WTC11 (cell line): ENCODE data around the gene ITPKC. TPM values are rescaled to one million over a fixed set of nuclear protein-coding genes. Genes with fewer than 3 reads are reported as not detected.
A peak's percentile ranks its signal among the peaks of the same experiment; 100 is the strongest.

Experiments used
- ATAC-seq: fragments of 200-7000 bp; cut with Tn5 transposase; 2 replicates; pipeline ENCODE4 v1.10.0; 2021; ENCODE audit warnings: mild to moderate bottlenecking, moderate library complexity
- CTCF ChIA-PET: fragments of 300-600 bp; sonication (Branson Sonifier 250); formaldehyde crosslinking; loops from one replicate; lab custom pipeline; 2021; ENCODE audit warnings: antibody characterized with exemption; lab: Charles Lee
- POLR2A ChIA-PET: fragments of 350-600 bp; sonication (Branson Sonifier 250); formaldehyde crosslinking; loops from one replicate; lab custom pipeline; 2021; ENCODE audit warnings: antibody characterized with exemption; lab: Charles Lee
- DNase-seq: peaks from one replicate; pipeline ENCODE4 v3.0.0; 2021; ENCODE audit warnings: low spot score
- H3K27ac Mint-ChIP-seq: 2 replicates; pipeline ENCODE4 v1.8.0; 2021; ENCODE audit warnings: mixed read lengths
- H3K27me3 Mint-ChIP-seq: 2 replicates; pipeline ENCODE4 v1.8.0; 2021; ENCODE audit warnings: low read depth, mild to moderate bottlenecking, moderate library complexity, mixed read lengths
- H3K36me3 Mint-ChIP-seq: 2 replicates; pipeline ENCODE4 v1.8.0; 2021; ENCODE audit warnings: mixed read lengths
- H3K4me1 Mint-ChIP-seq: 2 replicates; pipeline ENCODE4 v1.8.0; 2022; ENCODE audit warnings: mixed read lengths
- H3K4me3 Mint-ChIP-seq: 2 replicates; pipeline ENCODE4 v1.8.0; 2021; ENCODE audit warnings: mild to moderate bottlenecking, moderate library complexity, mixed read lengths
- H3K9me3 Mint-ChIP-seq: 2 replicates; pipeline ENCODE4 v1.8.0; 2021; ENCODE audit warnings: mixed read lengths
- CREM ChIP-seq: sonication (generic); formaldehyde crosslinking; IDR thresholded peaks from 2 replicates; pipeline ENCODE4 v1.8.1; 2022; ENCODE audit warnings: mild to moderate bottlenecking, missing genetic modification reagents, moderate library complexity
- ESRRA ChIP-seq: sonication (generic); formaldehyde crosslinking; IDR thresholded peaks from 2 replicates; pipeline ENCODE4 v1.8.1; 2022; ENCODE audit warnings: mild to moderate bottlenecking, missing genetic modification reagents, borderline replicate concordance
- FOXK1 ChIP-seq: sonication (generic); formaldehyde crosslinking; IDR thresholded peaks from 2 replicates; pipeline ENCODE4 v1.8.0; 2022; ENCODE audit warnings: mild to moderate bottlenecking, moderate library complexity, missing genetic modification reagents
- FOXP1 ChIP-seq: sonication (generic); formaldehyde crosslinking; IDR thresholded peaks from 2 replicates; pipeline ENCODE4 v1.8.0; 2022; ENCODE audit warnings: missing genetic modification reagents, mild to moderate bottlenecking, moderate library complexity, borderline replicate concordance
- GTF2I ChIP-seq: fragments of 250-450 bp; sonication (Bioruptor Pico); conservative IDR thresholded peaks from 2 replicates; pipeline ENCODE4 v1.4.0; 2021; ENCODE audit warnings: mild to moderate bottlenecking
- NFYB ChIP-seq: sonication (generic); formaldehyde crosslinking; conservative IDR thresholded peaks from 2 replicates; pipeline ENCODE4 v1.8.0; 2022; ENCODE audit warnings: low read depth, missing genetic modification reagents
- TEAD1 ChIP-seq: sonication (generic); formaldehyde crosslinking; IDR thresholded peaks from 2 replicates; pipeline ENCODE4 v1.8.0; 2022; ENCODE audit warnings: mild to moderate bottlenecking, missing genetic modification reagents
- ZNF232 ChIP-seq: sonication (generic); formaldehyde crosslinking; IDR thresholded peaks from 2 replicates; pipeline ENCODE4 v1.8.0; 2022; ENCODE audit warnings: mild to moderate bottlenecking, missing genetic modification reagents
- ZNF425 ChIP-seq: fragments of 250-450 bp; sonication (Bioruptor Pico); conservative IDR thresholded peaks from 2 replicates; pipeline ENCODE4 v1.9.0; 2021; ENCODE audit warnings: mild to moderate bottlenecking
- ZNF671 ChIP-seq: fragments of 250-450 bp; sonication (Bioruptor Pico); IDR thresholded peaks from 2 replicates; pipeline ENCODE4 v1.8.0; 2021; ENCODE audit warnings: mild to moderate bottlenecking
- total RNA-seq: library from RNA; stranded (reverse); gene quantifications from 3 replicates; pipeline ENCODE4 v1.2.3, GENCODE V29; 2021
- TF ChIP-seq, protein P1 (sequence below): sonication (generic); formaldehyde crosslinking; IDR thresholded peaks from 2 replicates; pipeline ENCODE4 v1.8.1; 2023; ENCODE audit warnings: mild to moderate bottlenecking, missing genetic modification reagents, moderate library complexity
- TF ChIP-seq, protein P2 (sequence below): sonication (generic); formaldehyde crosslinking; IDR thresholded peaks from 2 replicates; pipeline ENCODE4 v1.8.0; 2023; ENCODE audit warnings: missing genetic modification reagents, mild to moderate bottlenecking, borderline replicate concordance
- TF ChIP-seq, protein P3 (sequence below): sonication (generic); formaldehyde crosslinking; IDR thresholded peaks from 2 replicates; pipeline ENCODE4 v1.8.0; 2022; ENCODE audit warnings: missing genetic modification reagents

ITPKC gene
- total RNA-seq, 1 experiment from 2014 or later: 13.8 TPM

DNA sequence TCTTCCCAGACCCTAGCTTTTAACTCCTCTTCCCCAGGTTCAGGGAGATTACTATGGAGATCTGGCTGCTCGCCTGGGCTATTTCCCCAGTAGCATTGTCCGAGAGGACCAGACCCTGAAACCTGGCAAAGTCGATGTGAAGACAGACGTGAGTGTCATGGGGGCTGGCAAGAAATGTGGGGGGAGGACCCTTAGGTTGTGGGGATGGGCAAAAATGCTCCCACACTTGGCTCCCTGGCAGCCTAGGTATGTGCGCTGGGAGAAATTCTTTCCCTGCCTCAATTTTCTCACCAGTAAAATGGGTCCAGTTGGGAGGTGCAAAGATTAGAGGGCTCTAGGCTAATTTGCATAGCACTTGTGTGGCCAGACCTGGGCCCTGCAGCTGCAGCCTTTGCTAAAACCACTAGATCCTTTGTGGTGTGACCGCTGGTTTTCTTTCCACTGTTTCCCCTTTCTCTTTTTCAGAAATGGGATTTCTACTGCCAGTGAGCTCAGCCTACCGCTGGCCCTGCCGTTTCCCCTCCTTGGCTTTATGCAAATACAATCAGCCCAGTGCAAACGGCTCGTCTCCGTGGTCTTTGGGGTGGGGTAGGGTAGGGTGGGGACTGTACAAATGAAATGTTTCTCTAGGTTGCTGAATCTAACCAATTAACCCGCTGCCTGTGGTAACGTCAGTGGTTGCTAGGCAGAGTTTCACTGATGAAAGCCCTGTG lies 60.2 kb downstream of the ITPKC start:
- Mint-ChIP-seq H3K27ac (peak overlapping the region; percentile 97), H3K36me3 (0 out of 2 replicates have a peak, but pooled peaks cover 1% of the 10 kb centered on the region), H3K9me3 (peaks cover under 1% of the 10 kb centered on the region), H3K4me3 (peak overlapping the region; percentile 76), H3K4me1 (peaks cover 27% of the 10 kb centered on the region), H3K27me3 (no peaks in the 10 kb centered on the region)
- DNase-seq (peak; percentile 91), ATAC-seq (peak; percentile 45)
- ChIA-PET POLR2A (interaction anchor here (0.5 to 3.2 kb wide), 17 partner anchors 9 to 587 kb away, joined by 3 to 48 read pairs (median 5); partner anchors contain the start of genes ACTMAP, B9D2, COQ8B and EGLN2), CTCF (interaction anchor here (0.7 to 4.7 kb wide), 19 partner anchors 17 to 545 kb away, joined by 3 to 76 read pairs (median 4); partner anchors contain the start of genes COQ8B, EGLN2 and ITPKC)
- no peak for TF ChIP-seq ZNF425 (CRISPR knock-in tag)
- 0 out of 2 replicates have a peak, but pooled peaks have one; percentile 30 for TF ChIP-seq NFYB (CRISPR knock-in tag)
- TF ChIP-seq GTF2I (CRISPR knock-in tag): peak; percentile 99
- TF ChIP-seq ESRRA (CRISPR knock-in tag): no peak
- no peak for TF ChIP-seq FOXK1
- TF ChIP-seq CREM: 0 out of 2 replicates have a peak, but pooled peaks have one; percentile 78

- no peaks in the 10 kb centered on the region for H3K27me3 Mint-ChIP-seq
- peak overlapping the region; percentile 76 for H3K4me3 Mint-ChIP-seq
- 0 out of 2 replicates have a peak, but pooled peaks cover 3% of the 10 kb centered on the region for H3K36me3 Mint-ChIP-seq
- DNase-seq (no peak), ATAC-seq (no peak)
- peak overlapping the region; percentile 97 for H3K27ac Mint-ChIP-seq
- POLR2A ChIA-PET: interaction anchor here (0.5 to 3.2 kb wide), 20 partner anchors 9 to 586 kb away, joined by 3 to 48 read pairs (median 5); partner anchors contain the start of genes ACTMAP, B9D2, COQ8B and EGLN2
- CTCF ChIA-PET: interaction anchor here (0.7 to 4.7 kb wide), 22 partner anchors 16 to 544 kb away, joined by 3 to 76 read pairs (median 4); partner anchors contain the start of genes ACTMAP, COQ8B, EGLN2 and ITPKC
- no peak for TF ChIP-seq ZNF671 (CRISPR knock-in tag)
- H3K9me3 Mint-ChIP-seq: no peaks in the 10 kb centered on the region
- peaks cover 27% of the 10 kb centered on the region for H3K4me1 Mint-ChIP-seq
These were observed 60.7 kb downstream of the ITPKC start for GRCh38 chr19:40777645-40777936.

GRCh38 chr19:40777937-40778705 lies 61.2 kb downstream of the ITPKC start, which contains the start of gene RAB4B:
Gene RAB4B (plus strand): TSS chr19:40778247. CDS start chr19:40778376, 129 bp downstream.
- peak within 1 kb of the TSS; percentile 97 for H3K27ac Mint-ChIP-seq
- 0 out of 2 replicates have a peak, but pooled peaks cover 3% of the 10 kb centered on the region for H3K36me3 Mint-ChIP-seq
- H3K27me3 Mint-ChIP-seq: no peaks in the 10 kb centered on the region
- H3K4me1 Mint-ChIP-seq: peaks cover 27% of the 10 kb centered on the region
- ATAC-seq (peak; percentile 79), DNase-seq (peak; percentile 100)
- H3K9me3 Mint-ChIP-seq: no peaks in the 10 kb centered on the region
- peak within 1 kb of the TSS; percentile 76 for H3K4me3 Mint-ChIP-seq
- CTCF ChIA-PET: interaction anchor here (0.6 to 4.7 kb wide), 30 partner anchors 16 to 696 kb away, joined by 3 to 76 read pairs (median 4); partner anchors contain the start of genes ACTMAP, COQ8B, EGLN2 and ITPKC
- POLR2A ChIA-PET: interaction anchor here (0.5 to 3.2 kb wide), 25 partner anchors 8 to 586 kb away, joined by 3 to 48 read pairs (median 5); partner anchors contain the start of genes ACTMAP, B9D2, COQ8B and EGLN2
- TF ChIP-seq, protein P1, sequence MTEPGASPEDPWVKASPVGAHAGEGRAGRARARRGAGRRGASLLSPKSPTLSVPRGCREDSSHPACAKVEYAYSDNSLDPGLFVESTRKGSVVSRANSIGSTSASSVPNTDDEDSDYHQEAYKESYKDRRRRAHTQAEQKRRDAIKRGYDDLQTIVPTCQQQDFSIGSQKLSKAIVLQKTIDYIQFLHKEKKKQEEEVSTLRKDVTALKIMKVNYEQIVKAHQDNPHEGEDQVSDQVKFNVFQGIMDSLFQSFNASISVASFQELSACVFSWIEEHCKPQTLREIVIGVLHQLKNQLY (CRISPR knock-in tag): no peak
- 0 out of 2 replicates have a peak, but pooled peaks have one; percentile 18 for TF ChIP-seq TEAD1
- TF ChIP-seq, protein P2, sequence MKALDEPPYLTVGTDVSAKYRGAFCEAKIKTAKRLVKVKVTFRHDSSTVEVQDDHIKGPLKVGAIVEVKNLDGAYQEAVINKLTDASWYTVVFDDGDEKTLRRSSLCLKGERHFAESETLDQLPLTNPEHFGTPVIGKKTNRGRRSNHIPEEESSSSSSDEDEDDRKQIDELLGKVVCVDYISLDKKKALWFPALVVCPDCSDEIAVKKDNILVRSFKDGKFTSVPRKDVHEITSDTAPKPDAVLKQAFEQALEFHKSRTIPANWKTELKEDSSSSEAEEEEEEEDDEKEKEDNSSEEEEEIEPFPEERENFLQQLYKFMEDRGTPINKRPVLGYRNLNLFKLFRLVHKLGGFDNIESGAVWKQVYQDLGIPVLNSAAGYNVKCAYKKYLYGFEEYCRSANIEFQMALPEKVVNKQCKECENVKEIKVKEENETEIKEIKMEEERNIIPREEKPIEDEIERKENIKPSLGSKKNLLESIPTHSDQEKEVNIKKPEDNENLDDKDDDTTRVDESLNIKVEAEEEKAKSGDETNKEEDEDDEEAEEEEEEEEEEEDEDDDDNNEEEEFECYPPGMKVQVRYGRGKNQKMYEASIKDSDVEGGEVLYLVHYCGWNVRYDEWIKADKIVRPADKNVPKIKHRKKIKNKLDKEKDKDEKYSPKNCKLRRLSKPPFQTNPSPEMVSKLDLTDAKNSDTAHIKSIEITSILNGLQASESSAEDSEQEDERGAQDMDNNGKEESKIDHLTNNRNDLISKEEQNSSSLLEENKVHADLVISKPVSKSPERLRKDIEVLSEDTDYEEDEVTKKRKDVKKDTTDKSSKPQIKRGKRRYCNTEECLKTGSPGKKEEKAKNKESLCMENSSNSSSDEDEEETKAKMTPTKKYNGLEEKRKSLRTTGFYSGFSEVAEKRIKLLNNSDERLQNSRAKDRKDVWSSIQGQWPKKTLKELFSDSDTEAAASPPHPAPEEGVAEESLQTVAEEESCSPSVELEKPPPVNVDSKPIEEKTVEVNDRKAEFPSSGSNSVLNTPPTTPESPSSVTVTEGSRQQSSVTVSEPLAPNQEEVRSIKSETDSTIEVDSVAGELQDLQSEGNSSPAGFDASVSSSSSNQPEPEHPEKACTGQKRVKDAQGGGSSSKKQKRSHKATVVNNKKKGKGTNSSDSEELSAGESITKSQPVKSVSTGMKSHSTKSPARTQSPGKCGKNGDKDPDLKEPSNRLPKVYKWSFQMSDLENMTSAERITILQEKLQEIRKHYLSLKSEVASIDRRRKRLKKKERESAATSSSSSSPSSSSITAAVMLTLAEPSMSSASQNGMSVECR (CRISPR knock-in tag): peak; percentile 22; the same call in 1 of the 2 replicates
- TF ChIP-seq, protein P3, sequence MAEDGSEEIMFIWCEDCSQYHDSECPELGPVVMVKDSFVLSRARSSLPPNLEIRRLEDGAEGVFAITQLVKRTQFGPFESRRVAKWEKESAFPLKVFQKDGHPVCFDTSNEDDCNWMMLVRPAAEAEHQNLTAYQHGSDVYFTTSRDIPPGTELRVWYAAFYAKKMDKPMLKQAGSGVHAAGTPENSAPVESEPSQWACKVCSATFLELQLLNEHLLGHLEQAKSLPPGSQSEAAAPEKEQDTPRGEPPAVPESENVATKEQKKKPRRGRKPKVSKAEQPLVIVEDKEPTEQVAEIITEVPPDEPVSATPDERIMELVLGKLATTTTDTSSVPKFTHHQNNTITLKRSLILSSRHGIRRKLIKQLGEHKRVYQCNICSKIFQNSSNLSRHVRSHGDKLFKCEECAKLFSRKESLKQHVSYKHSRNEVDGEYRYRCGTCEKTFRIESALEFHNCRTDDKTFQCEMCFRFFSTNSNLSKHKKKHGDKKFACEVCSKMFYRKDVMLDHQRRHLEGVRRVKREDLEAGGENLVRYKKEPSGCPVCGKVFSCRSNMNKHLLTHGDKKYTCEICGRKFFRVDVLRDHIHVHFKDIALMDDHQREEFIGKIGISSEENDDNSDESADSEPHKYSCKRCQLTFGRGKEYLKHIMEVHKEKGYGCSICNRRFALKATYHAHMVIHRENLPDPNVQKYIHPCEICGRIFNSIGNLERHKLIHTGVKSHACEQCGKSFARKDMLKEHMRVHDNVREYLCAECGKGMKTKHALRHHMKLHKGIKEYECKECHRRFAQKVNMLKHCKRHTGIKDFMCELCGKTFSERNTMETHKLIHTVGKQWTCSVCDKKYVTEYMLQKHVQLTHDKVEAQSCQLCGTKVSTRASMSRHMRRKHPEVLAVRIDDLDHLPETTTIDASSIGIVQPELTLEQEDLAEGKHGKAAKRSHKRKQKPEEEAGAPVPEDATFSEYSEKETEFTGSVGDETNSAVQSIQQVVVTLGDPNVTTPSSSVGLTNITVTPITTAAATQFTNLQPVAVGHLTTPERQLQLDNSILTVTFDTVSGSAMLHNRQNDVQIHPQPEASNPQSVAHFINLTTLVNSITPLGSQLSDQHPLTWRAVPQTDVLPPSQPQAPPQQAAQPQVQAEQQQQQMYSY: peak; percentile 42
- peak; percentile 99 for TF ChIP-seq NFYB (CRISPR knock-in tag)
- TF ChIP-seq FOXP1 (CRISPR knock-in tag): 0 out of 2 replicates have a peak, but pooled peaks have one; percentile 40
- TF ChIP-seq ZNF232: 0 out of 2 replicates have a peak, but pooled peaks have one; percentile 15
